ENCODE measurements around the gene DNAH3.

Gene DNAH3

GRCh38 chr16:20904507-20905081 lies 246.1 kb downstream of the DNAH3 start:
- DNase-seq = peak in 1 of 14 donors; percentile 4

DNA sequence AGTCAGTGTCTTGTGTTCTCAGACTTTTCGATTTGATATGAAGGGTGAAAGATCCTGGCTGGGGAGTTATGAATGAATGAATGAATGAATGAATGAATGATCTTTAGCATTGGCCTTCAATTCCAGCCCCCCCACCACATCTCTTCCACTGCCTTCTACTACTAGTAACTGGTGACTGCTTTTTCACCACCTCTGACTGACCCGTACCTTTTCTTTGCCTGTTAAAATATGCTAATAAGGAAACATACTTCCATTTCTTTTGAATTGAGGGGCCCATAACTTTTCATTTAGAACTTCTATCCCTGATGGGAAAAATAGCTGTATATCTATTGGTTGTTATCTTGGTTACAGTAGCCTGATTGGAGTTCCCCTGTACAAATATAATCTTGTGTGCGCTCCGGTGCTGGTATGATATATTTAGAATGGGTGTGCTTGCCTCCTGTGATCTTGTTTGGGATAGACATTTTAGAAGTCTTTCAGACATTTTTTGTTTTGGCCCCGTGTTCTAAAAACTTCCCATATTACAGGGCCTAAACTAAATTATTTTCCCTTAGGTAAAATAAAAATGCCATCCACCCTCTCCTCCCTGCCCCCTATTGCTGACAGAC lies 246.6 kb downstream of the DNAH3 start:
- DNase-seq = no peak

DNA sequence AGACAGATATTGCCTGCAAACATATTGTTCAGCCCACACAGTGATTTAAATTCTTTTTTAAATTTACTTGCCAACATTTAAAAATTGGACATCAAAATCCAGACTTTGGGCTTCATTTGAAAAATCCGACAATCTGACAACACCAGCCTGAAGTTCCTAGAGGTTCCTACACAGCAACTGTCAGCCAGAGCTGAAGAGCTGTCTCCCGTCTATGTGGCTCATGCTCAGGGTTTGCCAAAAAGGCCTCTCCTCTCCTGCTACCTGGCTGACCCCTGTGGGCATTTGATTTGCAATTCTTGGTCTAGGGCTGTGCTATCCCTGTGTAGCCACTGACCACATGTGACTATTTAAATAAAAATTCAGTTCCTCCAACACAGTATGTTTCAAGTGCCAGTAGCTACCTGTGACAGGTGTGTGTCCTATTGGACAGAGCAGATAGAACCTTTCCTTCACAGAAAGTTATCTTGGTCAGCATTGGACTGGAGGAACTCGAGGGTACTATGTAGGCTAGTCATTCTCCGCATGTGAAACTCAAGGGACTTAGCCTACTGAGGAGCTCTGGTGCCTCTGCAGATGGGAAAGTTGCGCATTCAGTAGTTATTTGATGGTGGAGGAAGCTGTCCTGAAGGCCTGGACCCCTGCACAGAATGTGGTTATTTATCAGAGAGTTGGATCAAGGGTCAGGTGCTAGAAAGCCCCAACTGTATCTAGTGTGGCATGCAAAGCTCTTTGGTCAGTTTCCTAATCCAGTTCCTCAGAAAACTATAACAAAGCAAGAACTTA lies 247.3 kb downstream of the DNAH3 start:
- DNase-seq = no peak

DNA sequence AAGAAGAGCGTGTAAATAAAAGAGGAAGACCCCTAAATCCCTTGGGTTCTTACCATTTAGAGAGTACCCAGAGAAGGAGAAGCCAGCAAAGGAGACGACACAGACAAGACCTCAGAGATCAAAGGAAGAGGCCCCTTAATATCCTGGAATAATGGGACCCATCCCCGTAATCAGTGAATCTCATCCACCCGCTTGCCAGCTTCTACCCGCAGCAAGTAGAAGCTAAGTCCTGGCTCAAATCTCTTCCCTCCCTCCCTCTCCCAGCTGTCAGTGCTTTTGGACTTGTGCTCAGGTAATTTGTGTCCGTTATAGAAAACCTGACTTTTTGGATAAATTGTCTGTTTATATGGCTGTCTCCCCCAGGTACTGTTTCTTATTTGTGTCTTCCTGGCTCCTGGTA lies 248.2 kb downstream of the DNAH3 start:
- no peak for DNase-seq

- peak in 12 of 14 donors; percentile 25 to 67 (median 48) for DNase-seq
Observed at GRCh38 chr16:20901436-20902112, 249.1 kb downstream of the DNAH3 start.

DNA sequence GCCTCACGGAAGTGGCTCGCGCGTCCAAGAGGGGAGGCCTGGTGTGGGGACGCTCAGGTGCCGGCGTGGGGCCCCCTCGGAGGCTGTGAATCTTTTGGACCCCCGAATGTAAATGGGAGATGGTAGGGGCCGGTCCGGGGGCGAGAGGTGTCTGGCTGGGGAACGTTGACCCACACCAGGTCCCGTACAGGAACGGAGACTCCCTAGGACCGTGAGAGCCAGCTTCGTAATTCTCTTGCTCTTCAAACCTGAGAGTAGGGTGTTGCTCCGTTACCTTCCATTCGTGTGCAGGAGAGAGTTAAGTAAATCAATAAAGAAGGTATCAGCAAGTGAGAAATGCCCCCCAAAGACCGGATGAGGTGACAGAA lies 249.6 kb downstream of the DNAH3 start:
- peak in 1 of 14 donors; percentile 67 for DNase-seq

- peak; percentile 70 to 99 (median 94) for DNase-seq
Observed at GRCh38 chr16:20900299-20901067, 250.2 kb downstream of the DNAH3 start, which contains the start of the genes DCUN1D3 and LYRM1. TSS of gene DCUN1D3 (minus strand) at chr16:20900358. CDS start at chr16:20862538, 37,820 bp downstream. TSS of gene LYRM1 (plus strand) at chr16:20900771. CDS start at chr16:20915556, 14,785 bp downstream.

GRCh38 chr16:20899477-20900298 lies 251.0 kb downstream of the DNAH3 start:
- DNase-seq = peak in 4 of 14 donors; percentile 39 to 64 (median 59)

DNA sequence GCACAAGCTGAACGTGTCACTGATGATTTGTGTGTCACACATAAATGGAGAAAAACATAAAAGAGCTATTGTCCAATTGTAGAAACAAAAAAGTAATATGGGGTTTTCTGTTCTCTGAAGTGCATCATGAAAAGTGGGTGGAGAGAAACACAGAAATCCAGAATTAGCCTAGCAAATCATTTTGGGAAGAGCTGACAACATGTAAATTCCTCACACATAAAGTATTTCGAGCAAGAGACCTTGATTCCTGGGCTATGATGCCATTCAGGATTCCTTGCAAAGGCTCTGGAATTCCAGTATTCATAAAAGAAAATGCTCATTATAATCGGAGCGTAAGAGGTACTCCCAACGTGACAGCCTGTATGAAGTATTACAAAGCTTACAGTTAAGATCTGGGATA lies 251.6 kb downstream of the DNAH3 start:
- no peak for DNase-seq

GRCh38 chr16:20897922-20898321 lies 252.7 kb downstream of the DNAH3 start:
- DNase-seq = no peak

DNA sequence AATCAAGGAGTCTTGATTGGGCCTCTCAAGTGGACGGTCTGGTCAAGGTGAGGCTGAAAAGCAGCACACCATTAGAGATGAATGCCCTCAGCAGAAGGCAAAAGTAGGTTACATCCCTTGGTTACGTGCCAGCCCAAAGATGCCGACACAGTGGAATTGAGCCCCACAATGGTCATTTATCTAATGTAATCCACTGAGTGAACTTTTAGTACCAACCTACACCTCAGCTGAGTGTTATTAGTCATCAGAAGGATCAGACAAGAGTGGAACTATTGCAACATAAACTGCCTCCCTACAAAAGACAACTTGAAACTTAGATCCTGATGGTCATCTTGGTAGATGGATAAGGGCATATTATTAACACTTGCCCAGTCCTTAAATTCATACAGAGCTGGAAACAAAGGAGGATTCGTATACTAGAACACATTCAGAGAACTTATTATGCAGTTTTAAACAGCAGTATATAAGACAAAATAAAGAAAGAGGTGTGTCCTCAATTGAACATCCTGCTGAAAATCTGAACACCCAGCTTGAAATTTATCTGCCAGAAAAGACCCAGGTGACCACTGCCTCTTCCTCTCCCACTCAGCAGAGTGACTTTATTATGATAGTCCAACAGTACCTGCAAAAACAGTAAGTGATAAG lies 253.3 kb downstream of the DNAH3 start:
- peak in 1 of 14 donors; percentile 1 for DNase-seq

DNA sequence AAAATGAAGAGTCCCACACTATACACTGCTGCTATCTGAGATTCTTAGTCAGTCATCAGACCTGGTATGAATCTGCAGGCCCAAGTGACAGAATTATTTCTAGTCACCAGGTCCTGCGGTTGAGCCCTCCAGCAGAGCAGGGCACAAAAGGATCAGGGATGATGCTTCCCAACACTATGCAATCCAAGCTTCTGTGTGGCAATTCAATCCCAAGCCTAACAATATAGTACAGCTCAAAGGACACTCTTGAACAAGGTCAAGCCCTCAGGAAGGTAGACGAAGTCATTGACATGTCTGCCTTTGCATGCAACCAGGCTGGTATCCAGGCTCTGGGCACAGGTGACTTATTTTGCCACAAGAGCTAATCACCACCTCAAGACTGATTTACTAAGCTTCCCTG lies 256.3 kb downstream of the DNAH3 start:
- DNase-seq = no peak

DNA sequence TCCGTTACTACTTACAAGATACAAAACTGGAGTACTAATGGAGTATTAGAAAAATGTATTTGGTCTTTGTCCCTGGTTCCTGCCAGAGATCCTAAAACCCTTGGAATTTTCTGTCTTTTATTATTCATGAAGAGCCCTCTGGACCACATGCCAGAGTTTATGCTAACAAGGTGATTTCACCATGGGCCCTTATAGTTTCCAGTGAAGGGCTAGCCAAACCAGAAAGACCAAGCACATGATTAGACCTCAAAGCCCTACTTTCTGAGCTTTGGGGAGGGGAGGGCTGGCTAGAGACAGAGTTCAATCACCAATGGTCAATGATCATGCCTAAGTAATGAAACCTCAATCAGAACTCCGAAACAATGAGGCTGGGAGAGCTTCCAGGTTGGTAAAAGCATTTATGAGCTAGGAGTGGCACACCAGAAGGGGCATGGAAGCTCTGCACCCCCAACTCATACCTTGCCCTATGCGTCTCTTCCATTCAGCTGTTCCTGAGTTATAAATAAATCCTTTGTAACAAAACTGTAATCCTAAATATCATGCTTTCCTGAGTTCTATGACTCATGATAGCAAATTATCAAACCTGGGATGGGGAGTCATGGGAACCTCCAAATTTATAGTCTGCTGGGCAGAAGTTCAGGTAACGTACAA lies 260.9 kb downstream of the DNAH3 start:
- no peak for DNase-seq

DNA sequence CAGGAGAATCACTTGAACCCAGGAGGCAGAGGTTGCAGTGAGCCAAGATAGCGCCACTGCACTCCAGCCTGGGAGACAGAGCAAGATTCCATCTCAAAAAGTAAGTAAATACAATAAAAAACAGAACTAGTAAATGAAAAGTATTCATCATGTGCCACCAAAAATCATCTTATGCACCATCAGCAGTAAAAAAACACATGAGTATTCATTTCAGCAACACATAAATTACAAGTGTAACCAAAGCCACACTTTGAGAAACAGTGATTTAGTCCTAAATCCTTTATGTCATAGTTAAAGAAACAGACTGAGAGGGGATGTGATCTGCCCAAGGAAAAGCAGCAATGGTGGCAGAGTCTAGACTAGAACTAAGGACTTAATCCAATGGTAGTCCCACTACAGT lies 263.4 kb downstream of the DNAH3 start:
- no peak for DNase-seq

GRCh38 chr16:20886320-20886719 lies 264.3 kb downstream of the DNAH3 start:
- no peak for DNase-seq

- DNase-seq = no peak
Observed at GRCh38 chr16:20884240-20884556, 266.4 kb downstream of the DNAH3 start.

DNA sequence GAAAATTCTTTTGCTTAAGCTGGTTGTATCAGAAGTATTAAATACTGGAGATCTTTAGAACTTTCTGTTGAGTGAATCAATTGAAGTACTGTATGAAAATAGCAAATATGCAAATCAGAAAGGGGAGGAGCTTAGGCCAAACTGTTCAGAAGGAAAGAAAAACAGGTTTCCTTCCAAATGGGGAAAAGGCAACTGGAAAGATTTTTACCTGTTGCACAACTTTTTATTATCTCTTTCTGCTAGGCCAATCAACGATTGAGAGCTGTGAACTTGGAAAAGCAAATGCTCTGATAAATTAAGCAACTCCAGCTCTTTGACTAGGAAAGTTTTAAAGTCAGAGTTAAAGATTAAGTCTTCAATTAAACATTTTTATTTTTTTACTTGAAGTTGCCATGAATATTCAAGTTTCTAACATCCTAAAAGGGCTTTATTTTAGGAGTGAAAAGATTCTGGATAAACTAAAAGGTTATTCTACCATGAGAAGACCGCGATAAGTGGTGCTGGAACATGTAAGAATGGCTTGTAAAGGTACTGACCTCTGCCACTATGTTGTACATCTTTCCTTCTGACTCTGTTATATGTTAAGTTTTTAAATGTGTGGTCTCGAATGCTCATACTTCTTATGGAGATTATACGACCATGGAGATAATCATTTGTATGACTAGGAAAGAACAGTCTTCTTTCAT lies 266.9 kb downstream of the DNAH3 start:
- no peak for DNase-seq

Data from C1 segment of cervical spinal cord (tissue), 14 donors.